Caco-2 (cell line): Measurements from ENCODE around the gene ADAD1. TPM values are rescaled to one million over a fixed set of nuclear protein-coding genes. Genes with fewer than 3 reads are reported as not detected.

ENCODE experiments used
- BruUV-seq: library from RNA; stranded (reverse); fragments of 400-500 nt; replicated peaks from 2 replicates; lab custom pipeline; 2021; lab: Mats Ljungman, UMichigan
- CTCF ChIA-PET: fragments of 300-600 bp; sonication (Branson Sonifier 250); formaldehyde crosslinking; loops from one replicate; lab custom pipeline; 2022; ENCODE audit warnings: antibody characterized with exemption; lab: Charles Lee
- POLR2A ChIA-PET: fragments of 300-600 bp; sonication (Branson Sonifier 250); formaldehyde crosslinking; loops from one replicate; lab custom pipeline; 2022; ENCODE audit warnings: antibody characterized with exemption; lab: Charles Lee
- DNase-seq, 2 experiments: peaks; one replicate each; pipeline versions ENCODE4 v3.0.0 to v3.0.0-alpha.2; 2020 to 2022
- H3K27me3 ChIP-seq: replicated peaks from 2 replicates; pipeline ENCODE4 v1.6.0; 2011; ENCODE audit warnings: low read length; ENCODE audit not compliant: control insufficient read depth, insufficient read depth
- H3K36me3 ChIP-seq: 2 replicates; pipeline ENCODE4 v1.5.1; 2011; ENCODE audit warnings: low read length; ENCODE audit not compliant: control insufficient read depth, insufficient read depth
- H3K4me1 ChIP-seq: fragments of 250-450 bp; sonication (Bioruptor Pico); 2 replicates; pipeline ENCODE4 v1.5.1; 2020; ENCODE audit warnings: mild to moderate bottlenecking
- H3K4me3 ChIP-seq: 2 replicates; pipeline ENCODE4 v1.5.1; 2011; ENCODE audit warnings: low read depth, mild to moderate bottlenecking, control low read depth, low read length
- H3K9me3 ChIP-seq: fragments of 250-450 bp; sonication (Bioruptor Pico); 2 replicates; pipeline ENCODE4 v1.5.1; 2020; ENCODE audit warnings: mild to moderate bottlenecking, moderate library complexity
- H3K27ac Mint-ChIP-seq: one replicate; pipeline ENCODE4 v1.8.0; 2022; ENCODE audit warnings: mixed read lengths; ENCODE audit not compliant: unreplicated experiment
- H3K27me3 Mint-ChIP-seq: one replicate; pipeline ENCODE4 v1.8.0; 2022; ENCODE audit warnings: mixed read lengths; ENCODE audit not compliant: insufficient read depth, unreplicated experiment
- H3K36me3 Mint-ChIP-seq: one replicate; pipeline ENCODE4 v1.8.0; 2022; ENCODE audit warnings: mild to moderate bottlenecking, mixed read lengths; ENCODE audit not compliant: insufficient read depth, unreplicated experiment
- H3K4me1 Mint-ChIP-seq: one replicate; pipeline ENCODE4 v1.8.0; 2022; ENCODE audit warnings: low read depth, mixed read lengths; ENCODE audit not compliant: unreplicated experiment
- H3K4me3 Mint-ChIP-seq: one replicate; pipeline ENCODE4 v1.8.0; 2022; ENCODE audit warnings: mild to moderate bottlenecking, moderate library complexity, mixed read lengths; ENCODE audit not compliant: unreplicated experiment
- H3K9me3 Mint-ChIP-seq: one replicate; pipeline ENCODE4 v1.8.0; 2022; ENCODE audit warnings: mixed read lengths; ENCODE audit not compliant: unreplicated experiment
- intact Hi-C: fragments of 100-400 bp; cut with micrococcal nuclease; formaldehyde crosslinking; loops from one replicate; pipeline ENCODE4 v1.10.0; 2022; ENCODE audit not compliant: unreplicated experiment
- total RNA-seq: library from RNA; stranded (reverse); gene quantifications from 2 replicates; pipeline ENCODE4 v1.2.3, GENCODE V29; 2022
- TF ChIP-seq, protein P1 (sequence below), 2 experiments: fragments of 200-600 bp in 1 of 2; IDR thresholded peaks; 1 replicate in 1 of 2; 2 replicates in 1 of 2; pipeline versions ENCODE4 v1.5.1 to v1.8.0; 2011 to 2022; ENCODE audit warnings: antibody characterized with exemption in 1 of 2, control low read depth in 1 of 2, inconsistent platforms in 1 of 2, low read depth in 1 of 2, low read length in 1 of 2, mild to moderate bottlenecking in 1 of 2, moderate library complexity in 1 of 2; ENCODE audit not compliant: insufficient read depth in 1 of 2, severe bottlenecking in 1 of 2, unreplicated experiment in 1 of 2

The ADAD1 gene
- total RNA-seq, 1 experiment from 2014 or later: not detected

DNA sequence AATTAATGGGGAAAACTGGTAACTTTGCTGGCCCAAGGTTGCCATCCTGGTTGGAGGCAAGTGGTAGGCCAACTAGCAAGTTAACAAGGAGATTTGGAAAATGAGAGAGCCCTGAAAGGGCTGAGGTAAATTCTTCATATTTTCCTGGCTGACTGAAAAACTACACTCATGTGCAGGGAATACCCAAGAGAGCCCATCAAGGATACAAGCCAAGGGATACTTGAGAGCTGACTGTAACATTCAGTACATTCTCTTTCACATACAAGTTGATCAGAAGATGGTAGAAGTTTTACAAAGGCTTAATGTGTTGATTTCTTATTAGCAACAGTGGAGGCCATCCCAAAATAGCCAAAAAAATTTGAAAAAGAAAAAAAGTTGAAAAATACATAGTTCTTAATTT lies 44.4 kb downstream of the ADAD1 start:
- no TSS peak for BruUV-seq

DNA sequence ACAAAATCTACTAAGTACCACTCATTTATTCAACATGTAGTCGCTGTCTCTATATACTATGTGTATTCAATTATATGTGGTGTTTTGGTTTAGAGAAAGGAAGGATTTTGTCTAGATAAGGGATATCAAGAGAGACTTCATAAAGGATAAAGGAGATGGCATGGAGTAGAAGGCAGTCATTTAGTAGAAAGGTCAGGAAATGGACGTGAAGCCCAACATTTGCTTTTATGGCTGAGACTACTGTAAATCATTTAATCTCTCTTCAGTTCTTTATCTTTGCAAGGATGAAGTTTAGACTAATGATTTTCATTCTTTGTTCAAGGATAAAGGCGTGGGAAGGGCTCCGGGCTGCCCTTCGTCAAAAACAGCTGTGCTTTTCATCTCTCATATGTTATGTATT lies 52.5 kb downstream of the ADAD1 start:
- Mint-ChIP-seq H3K36me3 (no peaks in the 10 kb centered on the region), H3K9me3 (no peaks in the 10 kb centered on the region), H3K4me1 (no peaks in the 10 kb centered on the region), H3K27ac (no peak overlapping the region), H3K4me3 (no peak overlapping the region), H3K27me3 (peaks cover 9% of the 10 kb centered on the region)
- Histone ChIP-seq H3K9me3 (no peaks in the 10 kb centered on the region), H3K36me3 (no peaks in the 10 kb centered on the region), H3K4me1 (no peaks in the 10 kb centered on the region), H3K27me3 (no peaks in the 10 kb centered on the region), H3K4me3 (no peak overlapping the region)
- no peak for DNase-seq
- TF ChIP-seq, protein P1, sequence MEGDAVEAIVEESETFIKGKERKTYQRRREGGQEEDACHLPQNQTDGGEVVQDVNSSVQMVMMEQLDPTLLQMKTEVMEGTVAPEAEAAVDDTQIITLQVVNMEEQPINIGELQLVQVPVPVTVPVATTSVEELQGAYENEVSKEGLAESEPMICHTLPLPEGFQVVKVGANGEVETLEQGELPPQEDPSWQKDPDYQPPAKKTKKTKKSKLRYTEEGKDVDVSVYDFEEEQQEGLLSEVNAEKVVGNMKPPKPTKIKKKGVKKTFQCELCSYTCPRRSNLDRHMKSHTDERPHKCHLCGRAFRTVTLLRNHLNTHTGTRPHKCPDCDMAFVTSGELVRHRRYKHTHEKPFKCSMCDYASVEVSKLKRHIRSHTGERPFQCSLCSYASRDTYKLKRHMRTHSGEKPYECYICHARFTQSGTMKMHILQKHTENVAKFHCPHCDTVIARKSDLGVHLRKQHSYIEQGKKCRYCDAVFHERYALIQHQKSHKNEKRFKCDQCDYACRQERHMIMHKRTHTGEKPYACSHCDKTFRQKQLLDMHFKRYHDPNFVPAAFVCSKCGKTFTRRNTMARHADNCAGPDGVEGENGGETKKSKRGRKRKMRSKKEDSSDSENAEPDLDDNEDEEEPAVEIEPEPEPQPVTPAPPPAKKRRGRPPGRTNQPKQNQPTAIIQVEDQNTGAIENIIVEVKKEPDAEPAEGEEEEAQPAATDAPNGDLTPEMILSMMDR (IDR thresholded peaks at IDR 0.05; ENCODE audit: insufficient read depth in 1 of 2, low read depth in 1 of 2, low read length in 1 of 2, severe bottlenecking in 1 of 2, unreplicated experiment in 1 of 2): no peak
- ChIA-PET POLR2A (no interaction called here), CTCF (no interaction called here)
- no TSS peak for BruUV-seq
- intact Hi-C loops: no loop called here

More for the DNA sequence above, 44.4 kb downstream of the ADAD1 start:
- TF ChIP-seq, protein P1 (IDR thresholded peaks at IDR 0.05; ENCODE audit: insufficient read depth in 1 of 2, low read depth in 1 of 2, low read length in 1 of 2, severe bottlenecking in 1 of 2, unreplicated experiment in 1 of 2): no peak
- Mint-ChIP-seq H3K27me3 (peaks cover 8% of the 10 kb centered on the region), H3K4me3 (no peak overlapping the region), H3K9me3 (no peaks in the 10 kb centered on the region), H3K36me3 (no peaks in the 10 kb centered on the region), H3K27ac (no peak overlapping the region), H3K4me1 (no peaks in the 10 kb centered on the region)
- intact Hi-C loops: no loop called here
- Histone ChIP-seq H3K36me3 (no peaks in the 10 kb centered on the region), H3K9me3 (no peaks in the 10 kb centered on the region), H3K27me3 (no peaks in the 10 kb centered on the region), H3K4me3 (no peak overlapping the region), H3K4me1 (no peaks in the 10 kb centered on the region)
- CTCF ChIA-PET: no interaction called here
- POLR2A ChIA-PET: no interaction called here
- DNase-seq: no peak

DNA sequence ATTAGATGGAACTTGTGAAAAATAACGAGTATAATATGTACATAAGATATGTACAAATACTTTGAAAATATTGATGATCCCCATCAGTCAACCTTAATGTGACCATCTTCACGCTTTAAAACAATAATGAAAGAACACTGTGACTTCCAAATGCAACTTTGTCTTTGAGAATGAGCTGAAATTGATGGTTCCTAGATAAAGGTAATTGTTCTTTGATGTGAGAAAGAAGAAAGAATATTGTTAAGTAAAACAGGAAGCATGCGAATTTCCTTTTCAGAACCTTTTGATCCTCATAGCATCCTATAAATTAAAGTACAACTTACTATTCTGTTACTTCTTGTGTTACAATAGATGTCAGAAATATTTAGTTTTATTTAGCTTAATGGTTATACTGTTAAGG lies 55.5 kb downstream of the ADAD1 start:
- no peaks in the 10 kb centered on the region for H3K4me1 ChIP-seq
- H3K9me3 ChIP-seq: no peaks in the 10 kb centered on the region
- no peaks in the 10 kb centered on the region for H3K27me3 ChIP-seq
- H3K4me1 Mint-ChIP-seq: no peaks in the 10 kb centered on the region
- no peaks in the 10 kb centered on the region for H3K36me3 ChIP-seq
- H3K27ac Mint-ChIP-seq: no peak overlapping the region
- ChIA-PET CTCF (no interaction called here), POLR2A (no interaction called here)
- H3K4me3 ChIP-seq: no peak overlapping the region
- H3K27me3 Mint-ChIP-seq: peaks cover 3% of the 10 kb centered on the region
- H3K36me3 Mint-ChIP-seq: no peaks in the 10 kb centered on the region
- DNase-seq: no peak
- no TSS peak for BruUV-seq
- H3K9me3 Mint-ChIP-seq: no peaks in the 10 kb centered on the region
- TF ChIP-seq, protein P1 (IDR thresholded peaks at IDR 0.05; ENCODE audit: insufficient read depth in 1 of 2, low read depth in 1 of 2, low read length in 1 of 2, severe bottlenecking in 1 of 2, unreplicated experiment in 1 of 2): no peak
- H3K4me3 Mint-ChIP-seq: no peak overlapping the region
- intact Hi-C loops: no loop called here
